ENCODE data around the gene PROK1.
"Not testable (repeated sequence)": the region's sequence is repeated elsewhere in the genome, so short reads cannot be mapped to it uniquely, and the experiment has no call there.

The PROK1 gene

DNA sequence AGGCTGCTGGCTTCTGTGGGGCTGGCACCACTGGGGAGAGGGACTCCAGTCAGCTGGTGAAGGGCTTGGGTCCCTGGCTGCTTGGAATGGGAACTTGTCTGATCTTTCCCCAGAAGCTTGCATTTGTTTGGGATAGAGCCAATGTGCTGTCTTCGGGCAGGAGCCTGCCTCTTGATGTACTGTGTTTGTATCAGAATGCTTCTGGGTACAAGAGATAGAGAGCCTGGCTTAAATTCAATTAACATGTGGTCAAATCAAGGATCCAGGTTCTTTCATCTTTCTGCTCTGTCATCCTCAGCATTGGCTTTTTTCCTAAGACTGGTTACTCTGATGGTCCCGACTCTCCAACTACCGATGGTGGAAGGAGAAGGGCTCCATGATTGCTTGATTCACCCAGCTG, 16.0 kb upstream of the PROK1 start:
- H3K27me3 ChIP-seq (ENCODE audit: control insufficient read depth, insufficient read depth, low read length): no peaks in the 10 kb centered on the region
- no peak overlapping the region for H3K27ac ChIP-seq (ENCODE audit: low read depth, low read length)
- peaks cover 11% of the 10 kb centered on the region for H3K4me1 ChIP-seq (ENCODE audit: control insufficient read depth, insufficient read depth, low read length)
- H3K9me3 ChIP-seq (ENCODE audit: control insufficient read depth, insufficient read depth, low read length): no peaks in the 10 kb centered on the region
- H3K9ac ChIP-seq (ENCODE audit: low read depth, low read length): no peak overlapping the region
- no peaks in the 10 kb centered on the region for H3K36me3 ChIP-seq (ENCODE audit: control insufficient read depth, insufficient read depth, low read length)
- no peak overlapping the region for H3K4me3 ChIP-seq (ENCODE audit: low read depth, low read length)

- H3K36me3 ChIP-seq (ENCODE audit: control insufficient read depth, insufficient read depth, low read length): no peaks in the 10 kb centered on the region
- H3K4me1 ChIP-seq (ENCODE audit: control insufficient read depth, insufficient read depth, low read length): peaks cover 11% of the 10 kb centered on the region
- no peaks in the 10 kb centered on the region for H3K27me3 ChIP-seq (ENCODE audit: control insufficient read depth, insufficient read depth, low read length)
- H3K4me3 ChIP-seq (ENCODE audit: low read depth, low read length): no peak overlapping the region
- no peak overlapping the region for H3K9ac ChIP-seq (ENCODE audit: low read depth, low read length)
- H3K27ac ChIP-seq (ENCODE audit: low read depth, low read length): no peak overlapping the region
- no peaks in the 10 kb centered on the region for H3K9me3 ChIP-seq (ENCODE audit: control insufficient read depth, insufficient read depth, low read length)
These were observed 14.3 kb upstream of the PROK1 start for GRCh38 chr1:110436635-110437034.

- not testable (repeated sequence) for H3K27me3 ChIP-seq (ENCODE audit: control insufficient read depth, insufficient read depth, low read length); H3K36me3 ChIP-seq (ENCODE audit: control insufficient read depth, insufficient read depth, low read length); H3K9ac ChIP-seq (ENCODE audit: low read depth, low read length); H3K9me3 ChIP-seq (ENCODE audit: control insufficient read depth, insufficient read depth, low read length); H3K4me3 ChIP-seq (ENCODE audit: low read depth, low read length)
- Histone ChIP-seq H3K4me1 (ENCODE audit: control insufficient read depth, insufficient read depth, low read length) (peaks cover 11% of the 10 kb centered on the region), H3K27ac (ENCODE audit: low read depth, low read length) (peak overlapping the region; percentile 57)
These were observed 13.2 kb upstream of the PROK1 start for GRCh38 chr1:110437645-110438299.

GRCh38 chr1:110438893-110439292, 12.1 kb upstream of the PROK1 start:
- Histone ChIP-seq H3K36me3 (ENCODE audit: control insufficient read depth, insufficient read depth, low read length) (no peaks in the 10 kb centered on the region), H3K4me3 (ENCODE audit: low read depth, low read length) (no peak overlapping the region), H3K27ac (ENCODE audit: low read depth, low read length) (no peak overlapping the region), H3K27me3 (ENCODE audit: control insufficient read depth, insufficient read depth, low read length) (no peaks in the 10 kb centered on the region), H3K9ac (ENCODE audit: low read depth, low read length) (no peak overlapping the region), H3K4me1 (ENCODE audit: control insufficient read depth, insufficient read depth, low read length) (peaks cover 5% of the 10 kb centered on the region), H3K9me3 (ENCODE audit: control insufficient read depth, insufficient read depth, low read length) (no peaks in the 10 kb centered on the region)

GRCh38 chr1:110439873-110440272, 11.1 kb upstream of the PROK1 start:
- not testable (repeated sequence) for H3K27me3 ChIP-seq (ENCODE audit: control insufficient read depth, insufficient read depth, low read length); H3K27ac ChIP-seq (ENCODE audit: low read depth, low read length); H3K4me3 ChIP-seq (ENCODE audit: low read depth, low read length); H3K9ac ChIP-seq (ENCODE audit: low read depth, low read length); H3K9me3 ChIP-seq (ENCODE audit: control insufficient read depth, insufficient read depth, low read length); H3K4me1 ChIP-seq (ENCODE audit: control insufficient read depth, insufficient read depth, low read length); H3K36me3 ChIP-seq (ENCODE audit: control insufficient read depth, insufficient read depth, low read length)

- Histone ChIP-seq H3K36me3 (ENCODE audit: control insufficient read depth, insufficient read depth, low read length) (no peaks in the 10 kb centered on the region), H3K27ac (ENCODE audit: low read depth, low read length) (no peak overlapping the region), H3K27me3 (ENCODE audit: control insufficient read depth, insufficient read depth, low read length) (no peaks in the 10 kb centered on the region), H3K9ac (ENCODE audit: low read depth, low read length) (no peak overlapping the region), H3K9me3 (ENCODE audit: control insufficient read depth, insufficient read depth, low read length) (no peaks in the 10 kb centered on the region), H3K4me1 (ENCODE audit: control insufficient read depth, insufficient read depth, low read length) (no peaks in the 10 kb centered on the region), H3K4me3 (ENCODE audit: low read depth, low read length) (no peak overlapping the region)
These were observed 10.1 kb upstream of the PROK1 start for GRCh38 chr1:110440877-110441276.

- H3K27me3 ChIP-seq (ENCODE audit: control insufficient read depth, insufficient read depth, low read length): no peaks in the 10 kb centered on the region
- no peaks in the 10 kb centered on the region for H3K4me1 ChIP-seq (ENCODE audit: control insufficient read depth, insufficient read depth, low read length)
- H3K27ac ChIP-seq (ENCODE audit: low read depth, low read length): no peak overlapping the region
- H3K9ac ChIP-seq (ENCODE audit: low read depth, low read length): no peak overlapping the region
- no peaks in the 10 kb centered on the region for H3K36me3 ChIP-seq (ENCODE audit: control insufficient read depth, insufficient read depth, low read length)
- no peak overlapping the region for H3K4me3 ChIP-seq (ENCODE audit: low read depth, low read length)
- no peaks in the 10 kb centered on the region for H3K9me3 ChIP-seq (ENCODE audit: control insufficient read depth, insufficient read depth, low read length)
These were observed 9.1 kb upstream of the PROK1 start for GRCh38 chr1:110441888-110442287.

DNA sequence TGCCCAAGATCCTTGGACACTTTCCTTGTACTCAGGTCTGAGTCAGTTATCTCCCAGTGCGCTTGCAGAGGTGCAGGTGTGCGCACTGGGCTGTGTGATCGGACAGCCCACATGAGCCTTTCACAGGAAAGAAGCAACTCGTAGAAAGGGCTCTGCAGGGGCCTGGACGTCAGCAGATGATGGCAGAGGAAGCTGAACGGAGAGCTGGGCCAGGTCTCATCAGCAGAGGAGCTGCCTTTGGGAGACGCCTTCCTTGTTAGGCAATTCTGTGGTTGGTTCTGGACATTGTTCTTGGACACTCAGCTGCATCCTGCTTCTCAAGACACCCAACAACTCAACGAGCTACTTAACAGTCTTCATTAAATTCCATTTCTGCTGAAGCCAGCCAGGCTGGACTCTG, 7.5 kb upstream of the PROK1 start:
- H3K36me3 ChIP-seq (ENCODE audit: control insufficient read depth, insufficient read depth, low read length): no peaks in the 10 kb centered on the region
- H3K4me3 ChIP-seq (ENCODE audit: low read depth, low read length): no peak overlapping the region
- H3K9me3 ChIP-seq (ENCODE audit: control insufficient read depth, insufficient read depth, low read length): no peaks in the 10 kb centered on the region
- H3K4me1 ChIP-seq (ENCODE audit: control insufficient read depth, insufficient read depth, low read length): no peaks in the 10 kb centered on the region
- no peaks in the 10 kb centered on the region for H3K27me3 ChIP-seq (ENCODE audit: control insufficient read depth, insufficient read depth, low read length)
- H3K27ac ChIP-seq (ENCODE audit: low read depth, low read length): no peak overlapping the region
- H3K9ac ChIP-seq (ENCODE audit: low read depth, low read length): no peak overlapping the region

DNA sequence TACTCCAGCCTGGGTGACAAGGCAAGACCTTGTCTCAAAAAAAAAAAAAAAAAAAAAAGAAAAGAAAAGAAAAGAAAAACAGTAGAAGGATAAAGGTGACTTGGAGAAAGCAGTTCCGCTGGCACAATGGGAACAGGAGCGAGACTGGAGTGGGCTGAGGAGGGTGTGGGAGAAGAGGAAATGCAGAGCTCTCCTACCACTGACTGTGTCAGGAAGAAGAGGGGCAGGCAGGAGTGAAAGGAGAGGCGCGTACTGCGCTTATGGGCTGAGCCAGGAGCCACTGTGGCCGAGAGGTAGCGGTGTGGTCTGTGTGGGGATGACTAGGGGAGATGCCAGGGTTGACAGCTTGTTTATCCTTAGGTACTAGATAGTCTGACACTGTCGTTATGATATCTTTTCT, 6.4 kb upstream of the PROK1 start:
- H3K27me3 ChIP-seq (ENCODE audit: control insufficient read depth, insufficient read depth, low read length): no peaks in the 10 kb centered on the region
- H3K36me3 ChIP-seq (ENCODE audit: control insufficient read depth, insufficient read depth, low read length): no peaks in the 10 kb centered on the region
- H3K27ac ChIP-seq (ENCODE audit: low read depth, low read length): no peak overlapping the region
- 0 out of 2 replicates have a peak, but pooled peaks cover 2% of the 10 kb centered on the region for H3K4me1 ChIP-seq (ENCODE audit: control insufficient read depth, insufficient read depth, low read length)
- H3K4me3 ChIP-seq (ENCODE audit: low read depth, low read length): no peak overlapping the region
- H3K9ac ChIP-seq (ENCODE audit: low read depth, low read length): no peak overlapping the region
- no peaks in the 10 kb centered on the region for H3K9me3 ChIP-seq (ENCODE audit: control insufficient read depth, insufficient read depth, low read length)

GRCh38 chr1:110449661-110450651, 993 bp upstream of the PROK1 start:
- no peak overlapping the region for H3K9ac ChIP-seq (ENCODE audit: low read depth, low read length)
- H3K9me3 ChIP-seq (ENCODE audit: control insufficient read depth, insufficient read depth, low read length): no peaks in the 10 kb centered on the region
- H3K4me1 ChIP-seq (ENCODE audit: control insufficient read depth, insufficient read depth, low read length): peaks cover 18% of the 10 kb centered on the region
- H3K4me3 ChIP-seq (ENCODE audit: low read depth, low read length): no peak overlapping the region
- no peaks in the 10 kb centered on the region for H3K36me3 ChIP-seq (ENCODE audit: control insufficient read depth, insufficient read depth, low read length)
- no peaks in the 10 kb centered on the region for H3K27me3 ChIP-seq (ENCODE audit: control insufficient read depth, insufficient read depth, low read length)
- H3K27ac ChIP-seq (ENCODE audit: low read depth, low read length): no peak overlapping the region

GRCh38 chr1:110452330-110452729, 1.4 kb downstream of the PROK1 start:
- Histone ChIP-seq H3K36me3 (ENCODE audit: control insufficient read depth, insufficient read depth, low read length) (no peaks in the 10 kb centered on the region), H3K9ac (ENCODE audit: low read depth, low read length) (no peak overlapping the region), H3K27me3 (ENCODE audit: control insufficient read depth, insufficient read depth, low read length) (no peaks in the 10 kb centered on the region), H3K4me1 (ENCODE audit: control insufficient read depth, insufficient read depth, low read length) (peaks cover 20% of the 10 kb centered on the region), H3K9me3 (ENCODE audit: control insufficient read depth, insufficient read depth, low read length) (no peaks in the 10 kb centered on the region), H3K4me3 (ENCODE audit: low read depth, low read length) (no peak overlapping the region), H3K27ac (ENCODE audit: low read depth, low read length) (no peak overlapping the region)

Data from HUES48 (cell line).